ENCODE measurements around the gene CPVL.

CPVL gene

GRCh38 chr7:29003703-29004102, 142.6 kb downstream of the CPVL start:
- Mint-ChIP-seq H3K36me3 (no peaks in the 10 kb centered on the region), H3K4me1 (no peaks in the 10 kb centered on the region), H3K9me3 (no peaks in the 10 kb centered on the region), H3K4me3 (no peak overlapping the region), H3K27ac (no peak overlapping the region)
- ATAC-seq (no peak), DNase-seq (ENCODE audit: low spot score in 2 of 2) (peak in 1 of 2 donors; percentile 33)

GRCh38 chr7:29000717-29001076, 145.6 kb downstream of the CPVL start:
- H3K27ac Mint-ChIP-seq, result no peak overlapping the region
- DNase-seq (ENCODE audit: low spot score in 2 of 2) (no peak), ATAC-seq (no peak)
- H3K36me3 Mint-ChIP-seq, result no peaks in the 10 kb centered on the region
- no peaks in the 10 kb centered on the region for H3K4me1 Mint-ChIP-seq
- H3K4me3 Mint-ChIP-seq, result no peak overlapping the region
- H3K9me3 Mint-ChIP-seq, result no peaks in the 10 kb centered on the region

- no peak overlapping the region for H3K27ac Mint-ChIP-seq
- no peaks in the 10 kb centered on the region for H3K36me3 Mint-ChIP-seq
These were observed 146.2 kb downstream of the CPVL start for GRCh38 chr7:28999895-29000716.

GRCh38 chr7:28999427-28999826, 146.9 kb downstream of the CPVL start:
- H3K4me1 Mint-ChIP-seq, result no peaks in the 10 kb centered on the region
- no peaks in the 10 kb centered on the region for H3K9me3 Mint-ChIP-seq
- H3K27ac Mint-ChIP-seq, result no peak overlapping the region
- no peaks in the 10 kb centered on the region for H3K36me3 Mint-ChIP-seq
- ATAC-seq (no peak), DNase-seq (ENCODE audit: low spot score in 2 of 2) (no peak)
- no peak overlapping the region for H3K4me3 Mint-ChIP-seq

More at GRCh38 chr7:28999895-29000716, 146.2 kb downstream of the CPVL start:
- Mint-ChIP-seq H3K9me3 (no peaks in the 10 kb centered on the region), H3K4me1 (no peaks in the 10 kb centered on the region), H3K4me3 (no peak overlapping the region)
- ATAC-seq (no peak), DNase-seq (ENCODE audit: low spot score in 2 of 2) (peak in 1 of 2 donors; percentile 18)

GRCh38 chr7:28998105-28998504, 148.2 kb downstream of the CPVL start:
- Mint-ChIP-seq H3K36me3 (no peaks in the 10 kb centered on the region), H3K27ac (no peak overlapping the region), H3K4me1 (no peaks in the 10 kb centered on the region), H3K4me3 (no peak overlapping the region), H3K9me3 (no peaks in the 10 kb centered on the region)
- no peak for DNase-seq (ENCODE audit: low spot score in 2 of 2)
- no peak for ATAC-seq

GRCh38 chr7:28996836-28997235, 149.5 kb downstream of the CPVL start:
- H3K27ac Mint-ChIP-seq, result no peak overlapping the region
- H3K36me3 Mint-ChIP-seq, result no peaks in the 10 kb centered on the region
- H3K4me1 Mint-ChIP-seq, result no peaks in the 10 kb centered on the region
- no peaks in the 10 kb centered on the region for H3K9me3 Mint-ChIP-seq
- no peak overlapping the region for H3K4me3 Mint-ChIP-seq
- ATAC-seq (no peak), DNase-seq (ENCODE audit: low spot score in 2 of 2) (no peak)

GRCh38 chr7:28993371-28993770, 153.0 kb downstream of the CPVL start:
- Mint-ChIP-seq H3K36me3 (no peaks in the 10 kb centered on the region), H3K27ac (no peak overlapping the region), H3K9me3 (no peaks in the 10 kb centered on the region), H3K4me1 (no peaks in the 10 kb centered on the region), H3K4me3 (no peak overlapping the region)
- no peak for ATAC-seq
- peak in 1 of 2 donors; percentile 0 for DNase-seq (ENCODE audit: low spot score in 2 of 2)

- H3K4me3 Mint-ChIP-seq, result no peak overlapping the region
- H3K4me1 Mint-ChIP-seq, result no peaks in the 10 kb centered on the region
- DNase-seq (ENCODE audit: low spot score in 2 of 2) (no peak), ATAC-seq (no peak)
- no peaks in the 10 kb centered on the region for H3K36me3 Mint-ChIP-seq
- no peak overlapping the region for H3K27ac Mint-ChIP-seq
- no peaks in the 10 kb centered on the region for H3K9me3 Mint-ChIP-seq
These were observed 153.5 kb downstream of the CPVL start for GRCh38 chr7:28992798-28993197.

GRCh38 chr7:28990200-28990960, 156.0 kb downstream of the CPVL start:
- DNase-seq (ENCODE audit: low spot score in 2 of 2), result peak in 1 of 2 donors; percentile 18

GRCh38 chr7:28989211-28989980, 156.9 kb downstream of the CPVL start:
- Mint-ChIP-seq H3K27ac (no peak overlapping the region), H3K4me1 (no peaks in the 10 kb centered on the region), H3K36me3 (no peaks in the 10 kb centered on the region), H3K4me3 (no peak overlapping the region), H3K9me3 (no peaks in the 10 kb centered on the region)
- ATAC-seq (no peak), DNase-seq (ENCODE audit: low spot score in 2 of 2) (peak in 1 of 2 donors; percentile 4)

More at GRCh38 chr7:28990200-28990960, 156.0 kb downstream of the CPVL start:
- Mint-ChIP-seq H3K4me1 (no peaks in the 10 kb centered on the region), H3K36me3 (no peaks in the 10 kb centered on the region), H3K4me3 (no peak overlapping the region), H3K9me3 (no peaks in the 10 kb centered on the region), H3K27ac (no peak overlapping the region)
- ATAC-seq, result no peak

GRCh38 chr7:28988810-28989209, 157.5 kb downstream of the CPVL start:
- Mint-ChIP-seq H3K4me1 (no peaks in the 10 kb centered on the region), H3K4me3 (no peak overlapping the region), H3K27ac (no peak overlapping the region), H3K36me3 (no peaks in the 10 kb centered on the region), H3K9me3 (no peaks in the 10 kb centered on the region)
- DNase-seq (ENCODE audit: low spot score in 2 of 2) (peak in 1 of 2 donors; percentile 4), ATAC-seq (no peak)

GRCh38 chr7:28988091-28988490, 158.2 kb downstream of the CPVL start:
- H3K9me3 Mint-ChIP-seq, result no peaks in the 10 kb centered on the region
- H3K27ac Mint-ChIP-seq, result no peak overlapping the region
- H3K36me3 Mint-ChIP-seq, result no peaks in the 10 kb centered on the region
- DNase-seq (ENCODE audit: low spot score in 2 of 2) (no peak), ATAC-seq (no peak)
- no peak overlapping the region for H3K4me3 Mint-ChIP-seq
- H3K4me1 Mint-ChIP-seq, result no peaks in the 10 kb centered on the region

GRCh38 chr7:28986765-28987110, 159.6 kb downstream of the CPVL start:
- DNase-seq (ENCODE audit: low spot score in 2 of 2) (no peak), ATAC-seq (no peak)
- Mint-ChIP-seq H3K4me3 (no peak overlapping the region), H3K36me3 (no peaks in the 10 kb centered on the region), H3K4me1 (no peaks in the 10 kb centered on the region), H3K9me3 (no peaks in the 10 kb centered on the region), H3K27ac (no peak overlapping the region)

- no peaks in the 10 kb centered on the region for H3K4me1 Mint-ChIP-seq
- DNase-seq (ENCODE audit: low spot score in 2 of 2), result peak in 1 of 2 donors; percentile 12
- no peak overlapping the region for H3K4me3 Mint-ChIP-seq
- no peaks in the 10 kb centered on the region for H3K9me3 Mint-ChIP-seq
- H3K27ac Mint-ChIP-seq, result no peak overlapping the region
- no peak for ATAC-seq
- no peaks in the 10 kb centered on the region for H3K36me3 Mint-ChIP-seq
These were observed 160.1 kb downstream of the CPVL start for GRCh38 chr7:28986028-28986764.

- no peak overlapping the region for H3K27ac Mint-ChIP-seq
- no peak for ATAC-seq
- no peak overlapping the region for H3K4me3 Mint-ChIP-seq
- peak in 1 of 2 donors; percentile 17 for DNase-seq (ENCODE audit: low spot score in 2 of 2)
- H3K36me3 Mint-ChIP-seq, result no peaks in the 10 kb centered on the region
- no peaks in the 10 kb centered on the region for H3K9me3 Mint-ChIP-seq
- H3K4me1 Mint-ChIP-seq, result no peaks in the 10 kb centered on the region
These were observed 161.7 kb downstream of the CPVL start for GRCh38 chr7:28984631-28985030.
